Bronchial epithelial cell (primary cell): Measurements from ENCODE around the gene PRKCH. TPM values are rescaled to one million over a fixed set of nuclear protein-coding genes. Genes with fewer than 3 reads are reported as not detected.

Experiments used
- DNase-seq: peaks from one replicate; pipeline ENCODE4 v3.0.0-alpha.2; 2010; ENCODE audit warnings: low read depth
- FAIRE-seq: peaks from 2 replicates; lab custom pipeline; 2011; peaks lifted over from hg19 to GRCh38; lab: Jason Lieb, UNC
- H3K27me3 ChIP-seq: 2 replicates; pipeline ENCODE4 v1.5.1; 2011; ENCODE audit warnings: low read length; ENCODE audit not compliant: control insufficient read depth, insufficient read depth
- H3K36me3 ChIP-seq: 2 replicates; pipeline ENCODE4 v1.5.1; 2011; ENCODE audit warnings: low read length; ENCODE audit not compliant: control insufficient read depth, insufficient read depth
- H3K4me3 ChIP-seq: 2 replicates; pipeline ENCODE4 v1.5.1; 2011; ENCODE audit warnings: mild to moderate bottlenecking, low read depth, low read length, control low read depth
- total RNA-seq: library from RNA; depleted of rRNA; stranded (reverse); fragments of >200 nt; gene quantifications from 2 replicates; pipeline ENCODE4 v1.2.1, GENCODE V29; 2014
- TF ChIP-seq, protein P1 (sequence below): IDR thresholded peaks from 2 replicates; pipeline ENCODE4 v1.5.1; 2011; ENCODE audit warnings: mild to moderate bottlenecking, moderate library complexity, low read length, control low read depth, inconsistent platforms; ENCODE audit not compliant: insufficient read depth, severe bottlenecking

Gene PRKCH
- total RNA-seq, 1 donor from 2014 or later: 24.5 TPM

DNA sequence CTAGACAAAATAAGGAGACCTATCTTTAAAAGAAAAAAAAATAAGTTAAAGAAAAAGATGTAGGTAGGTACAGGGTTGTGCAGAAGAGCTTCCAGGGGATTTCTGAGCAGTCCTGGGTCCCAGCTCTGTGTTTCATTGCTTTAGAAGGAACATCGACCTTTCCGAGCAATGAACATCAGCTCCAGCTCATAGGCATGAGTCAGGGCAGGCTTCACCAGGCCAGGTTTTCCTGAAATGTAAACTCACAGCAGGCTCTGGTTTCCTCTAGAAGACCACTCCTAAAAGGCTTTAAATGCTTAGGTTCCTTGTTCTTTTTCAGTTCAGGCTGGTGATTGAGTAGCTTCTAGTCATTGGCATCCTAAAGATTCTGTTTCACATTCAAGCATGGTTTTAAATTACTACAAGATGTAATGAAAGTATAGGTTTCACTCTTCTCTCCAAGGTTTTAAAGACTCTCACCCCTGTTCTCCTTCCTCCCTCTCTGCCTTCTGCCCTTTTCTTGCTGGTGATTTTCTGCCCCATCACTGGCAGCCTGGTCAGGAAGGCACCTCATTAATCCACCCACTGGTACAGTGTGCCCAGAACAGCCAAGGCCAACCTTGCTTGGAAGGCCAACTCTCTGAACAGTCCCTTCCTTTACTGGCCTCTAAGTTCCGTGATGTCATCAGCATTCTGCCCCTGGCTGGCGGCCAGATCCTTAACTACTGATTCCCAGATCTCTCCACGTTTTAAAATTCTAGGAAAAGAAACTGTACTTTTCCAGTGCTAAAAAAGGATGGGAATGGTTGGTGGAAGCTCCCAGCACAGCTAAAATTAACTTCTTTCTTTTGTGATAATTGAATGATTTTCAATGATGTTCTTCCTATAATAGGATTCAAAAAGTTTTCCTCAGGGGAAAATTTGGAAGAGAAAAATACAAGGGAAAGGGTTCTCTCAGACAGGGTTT lies 264.5 kb downstream of the PRKCH start:
- H3K4me3 ChIP-seq: no peak overlapping the region
- no peaks in the 10 kb centered on the region for H3K27me3 ChIP-seq
- TF ChIP-seq, protein P1, sequence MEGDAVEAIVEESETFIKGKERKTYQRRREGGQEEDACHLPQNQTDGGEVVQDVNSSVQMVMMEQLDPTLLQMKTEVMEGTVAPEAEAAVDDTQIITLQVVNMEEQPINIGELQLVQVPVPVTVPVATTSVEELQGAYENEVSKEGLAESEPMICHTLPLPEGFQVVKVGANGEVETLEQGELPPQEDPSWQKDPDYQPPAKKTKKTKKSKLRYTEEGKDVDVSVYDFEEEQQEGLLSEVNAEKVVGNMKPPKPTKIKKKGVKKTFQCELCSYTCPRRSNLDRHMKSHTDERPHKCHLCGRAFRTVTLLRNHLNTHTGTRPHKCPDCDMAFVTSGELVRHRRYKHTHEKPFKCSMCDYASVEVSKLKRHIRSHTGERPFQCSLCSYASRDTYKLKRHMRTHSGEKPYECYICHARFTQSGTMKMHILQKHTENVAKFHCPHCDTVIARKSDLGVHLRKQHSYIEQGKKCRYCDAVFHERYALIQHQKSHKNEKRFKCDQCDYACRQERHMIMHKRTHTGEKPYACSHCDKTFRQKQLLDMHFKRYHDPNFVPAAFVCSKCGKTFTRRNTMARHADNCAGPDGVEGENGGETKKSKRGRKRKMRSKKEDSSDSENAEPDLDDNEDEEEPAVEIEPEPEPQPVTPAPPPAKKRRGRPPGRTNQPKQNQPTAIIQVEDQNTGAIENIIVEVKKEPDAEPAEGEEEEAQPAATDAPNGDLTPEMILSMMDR: no peak
- DNase-seq: peak; percentile 77
- FAIRE-seq: no peak
- no peaks in the 10 kb centered on the region for H3K36me3 ChIP-seq

DNA sequence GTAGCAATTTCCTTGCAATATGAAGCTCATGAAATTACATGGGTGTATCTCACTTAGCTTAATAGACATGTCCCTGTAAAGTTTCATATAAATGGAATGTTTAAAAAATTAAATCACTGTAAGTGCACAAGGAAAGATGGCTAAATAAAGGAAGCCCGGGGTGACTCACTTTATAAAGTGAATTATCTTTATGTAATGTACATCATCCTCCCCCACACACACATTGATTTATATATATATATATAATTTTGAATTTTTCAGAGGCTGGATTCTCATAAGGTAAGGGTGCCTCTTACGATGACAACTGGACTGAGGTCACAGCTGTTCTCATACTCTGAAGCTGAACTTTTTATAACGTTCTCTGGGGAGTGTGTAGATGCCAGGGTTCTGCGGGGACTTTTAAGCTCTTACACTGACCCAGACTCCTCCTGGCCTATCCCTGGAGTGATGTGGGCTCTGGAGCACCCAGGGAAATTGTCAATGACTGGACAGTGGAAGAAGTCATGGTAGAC lies 265.2 kb downstream of the PRKCH start:
- peak; percentile 68 for DNase-seq
- TF ChIP-seq, protein P1: no peak
- no peak for FAIRE-seq
- Histone ChIP-seq H3K36me3 (no peaks in the 10 kb centered on the region), H3K4me3 (no peak overlapping the region), H3K27me3 (no peaks in the 10 kb centered on the region)

DNA sequence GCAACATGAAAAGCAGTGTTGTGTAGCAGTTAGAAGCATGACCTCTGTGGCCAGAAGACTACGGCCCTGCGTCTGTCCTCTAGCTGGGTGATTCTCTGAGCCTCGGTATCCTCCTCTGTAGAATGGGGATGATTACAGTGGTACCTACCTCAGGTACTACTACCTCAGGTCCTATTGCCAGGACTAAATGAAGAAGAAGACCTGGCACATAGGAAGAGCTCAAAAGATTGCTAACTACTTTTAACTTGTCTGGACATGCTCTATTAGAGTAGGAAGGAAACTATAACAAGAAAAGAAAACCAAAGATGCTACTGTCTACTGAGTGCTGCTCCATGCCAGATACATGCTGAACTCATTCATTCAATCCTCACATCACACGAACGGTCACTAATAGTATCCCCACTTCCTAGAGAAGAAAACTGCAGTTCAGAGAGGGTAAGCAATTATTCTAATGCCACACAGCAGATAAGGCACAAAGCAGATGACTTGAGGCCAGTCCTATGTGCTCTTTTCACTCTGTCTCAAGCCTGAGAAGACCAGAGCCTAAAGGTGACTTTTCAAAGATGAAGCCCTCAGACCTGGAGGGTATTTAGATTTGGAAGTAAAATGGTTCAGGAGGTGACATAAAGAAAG lies 265.8 kb downstream of the PRKCH start:
- DNase-seq (peak; percentile 75), FAIRE-seq (no peak)
- TF ChIP-seq, protein P1: no peak
- H3K36me3 ChIP-seq: no peaks in the 10 kb centered on the region
- H3K27me3 ChIP-seq: no peaks in the 10 kb centered on the region
- H3K4me3 ChIP-seq: no peak overlapping the region

DNA sequence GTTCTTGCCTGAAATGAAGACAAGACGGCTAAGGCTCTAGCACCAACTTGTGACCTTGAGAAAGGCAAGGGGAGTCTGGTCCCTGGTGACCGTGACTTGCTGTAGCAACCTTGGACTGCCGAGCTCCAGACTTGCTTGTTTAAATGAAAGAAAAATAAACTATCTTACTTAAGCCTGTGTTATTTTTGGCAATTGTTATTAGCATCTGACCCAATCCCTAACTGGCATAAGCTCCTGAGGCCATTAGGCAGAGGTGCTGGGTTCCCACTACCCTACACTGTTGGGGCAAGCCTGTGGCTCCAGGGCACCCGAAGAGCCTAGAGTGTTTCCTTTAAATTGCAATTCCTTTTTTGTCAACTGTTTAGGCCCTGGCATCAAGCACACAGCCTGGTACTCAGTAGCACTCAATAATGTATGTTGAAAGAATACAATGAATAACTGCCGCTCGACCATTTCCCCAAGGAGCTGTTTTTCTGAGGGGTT lies 267.1 kb downstream of the PRKCH start:
- FAIRE-seq (no peak), DNase-seq (no peak)
- TF ChIP-seq, protein P1: no peak
- Histone ChIP-seq H3K4me3 (no peak overlapping the region), H3K27me3 (no peaks in the 10 kb centered on the region), H3K36me3 (no peaks in the 10 kb centered on the region)

DNA sequence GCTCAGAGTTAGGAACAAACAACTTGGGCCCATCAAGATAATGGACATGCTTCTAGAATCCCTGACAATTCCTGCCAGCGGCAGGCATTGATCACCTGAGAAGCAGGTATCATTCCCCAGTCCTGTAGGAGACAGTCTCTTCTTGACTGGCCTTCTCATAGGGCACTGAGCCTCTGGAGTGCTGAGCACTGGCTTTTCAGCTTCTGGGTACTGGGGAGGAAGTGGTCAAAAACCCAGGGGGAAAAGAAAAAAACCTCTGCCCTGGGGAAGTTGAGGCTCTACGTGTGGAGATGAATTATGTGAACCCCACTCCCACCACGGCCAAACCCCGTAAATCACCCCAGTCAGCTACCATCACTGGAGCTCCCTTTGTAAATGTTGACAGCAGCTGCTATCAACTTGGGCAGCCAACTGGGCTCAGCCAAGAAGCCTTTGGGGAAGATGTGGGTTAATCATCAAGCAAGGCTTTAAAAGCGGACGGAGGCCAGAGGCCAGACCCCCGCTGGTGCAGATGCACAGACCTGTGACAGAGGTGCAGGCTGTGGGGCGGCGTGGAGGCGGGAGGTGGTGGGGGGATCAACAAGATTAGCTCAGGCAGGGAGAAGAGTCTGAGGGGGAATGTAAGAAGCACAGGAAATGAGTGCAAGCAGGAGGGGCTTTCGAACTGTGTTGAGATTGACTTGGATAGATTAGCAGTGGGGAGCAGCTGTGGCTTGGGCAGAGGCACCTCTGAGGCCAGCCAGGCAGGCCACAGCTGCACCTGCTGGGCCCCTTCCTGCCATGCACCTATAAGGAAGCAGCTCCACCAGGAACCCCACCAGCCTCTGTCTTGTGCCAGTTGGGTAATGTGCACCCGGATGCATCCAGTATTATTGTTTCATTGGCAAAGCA lies 268.6 kb downstream of the PRKCH start:
- Histone ChIP-seq H3K4me3 (no peak overlapping the region), H3K27me3 (no peaks in the 10 kb centered on the region), H3K36me3 (no peaks in the 10 kb centered on the region)
- TF ChIP-seq, protein P1: no peak
- no peak for DNase-seq
- no peak for FAIRE-seq
